ENCODE results near the gene ZNF511.

DNA sequence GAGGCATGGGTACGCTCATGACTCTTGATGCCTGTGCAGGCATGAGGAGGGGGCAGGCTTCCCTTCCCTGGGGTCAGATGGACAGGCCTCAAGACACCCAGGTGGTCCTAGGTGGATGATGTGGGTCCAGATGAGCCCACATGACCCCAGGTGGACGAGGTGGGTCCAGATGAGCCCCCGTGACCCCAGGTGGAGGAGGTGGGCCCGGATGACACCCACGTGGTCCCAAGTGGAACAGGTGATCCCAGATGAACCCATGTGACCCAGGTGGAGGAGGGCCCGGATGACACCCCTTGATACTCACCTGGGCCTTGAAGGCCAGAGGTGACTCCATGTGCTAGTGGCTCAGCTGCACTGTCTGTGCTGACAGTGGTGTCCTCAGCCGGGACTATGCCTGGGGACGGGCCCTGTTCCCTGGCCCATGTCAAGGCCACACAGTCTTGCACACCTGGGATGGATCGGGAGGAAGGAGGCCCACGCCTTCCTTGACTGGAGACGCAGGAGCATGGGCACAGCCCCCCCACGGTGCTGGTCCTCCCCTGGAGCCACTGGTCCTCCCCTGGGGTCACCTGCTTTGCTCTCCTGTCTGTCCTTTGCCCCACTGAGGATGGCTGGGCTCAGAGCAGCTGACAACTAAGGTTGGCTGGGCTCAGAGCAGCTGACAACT, 41.7 kb downstream of the ZNF511 start:
- TF ChIP-seq POLR2A (IDR thresholded peaks at IDR 0.05): no peak
- no peak for TF ChIP-seq CTCF (IDR thresholded peaks at IDR 0.05)

Measured in uterus (tissue), 2 donors.